ENCODE results near the gene SPOP. TPM values are rescaled to one million over a fixed set of nuclear protein-coding genes. Genes with fewer than 3 reads are reported as not detected.

The SPOP gene
- total RNA-seq, 4 donors from 2014 or later = 33.7 to 73.5 (median 50.4) TPM

DNA sequence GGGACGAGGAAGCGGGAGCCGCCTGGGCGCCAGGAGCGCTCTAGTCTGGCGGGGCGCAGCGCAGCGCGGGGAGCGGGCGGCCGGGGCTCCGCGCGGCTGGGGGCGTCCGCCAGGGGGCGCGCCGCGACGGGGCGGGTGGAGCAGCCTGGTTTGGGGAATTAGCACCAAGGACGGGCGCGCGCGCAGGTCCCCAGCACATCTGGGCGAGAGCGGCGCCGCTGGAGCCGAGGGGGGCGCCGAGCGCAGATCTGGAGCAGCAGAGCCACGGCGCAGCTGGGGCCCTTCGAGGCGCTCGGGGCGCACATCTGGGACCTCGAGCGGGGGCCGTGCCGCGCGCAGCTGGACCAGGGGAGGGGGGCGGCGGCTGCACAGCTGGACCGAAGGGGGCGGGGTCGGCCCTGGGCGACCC is 102.2 kb downstream of the SPOP start, which contains the start of gene NXPH3:
Gene NXPH3 (plus strand): TSS at position 193 of the 409 bp plus-strand sequence. CDS start 349 bp downstream, outside the sequence.
- DNase-seq (ENCODE audit: low spot score) (no peak), ATAC-seq (ENCODE audit: low FRiP score) (peak; percentile 52)
- TF ChIP-seq, protein P1, sequence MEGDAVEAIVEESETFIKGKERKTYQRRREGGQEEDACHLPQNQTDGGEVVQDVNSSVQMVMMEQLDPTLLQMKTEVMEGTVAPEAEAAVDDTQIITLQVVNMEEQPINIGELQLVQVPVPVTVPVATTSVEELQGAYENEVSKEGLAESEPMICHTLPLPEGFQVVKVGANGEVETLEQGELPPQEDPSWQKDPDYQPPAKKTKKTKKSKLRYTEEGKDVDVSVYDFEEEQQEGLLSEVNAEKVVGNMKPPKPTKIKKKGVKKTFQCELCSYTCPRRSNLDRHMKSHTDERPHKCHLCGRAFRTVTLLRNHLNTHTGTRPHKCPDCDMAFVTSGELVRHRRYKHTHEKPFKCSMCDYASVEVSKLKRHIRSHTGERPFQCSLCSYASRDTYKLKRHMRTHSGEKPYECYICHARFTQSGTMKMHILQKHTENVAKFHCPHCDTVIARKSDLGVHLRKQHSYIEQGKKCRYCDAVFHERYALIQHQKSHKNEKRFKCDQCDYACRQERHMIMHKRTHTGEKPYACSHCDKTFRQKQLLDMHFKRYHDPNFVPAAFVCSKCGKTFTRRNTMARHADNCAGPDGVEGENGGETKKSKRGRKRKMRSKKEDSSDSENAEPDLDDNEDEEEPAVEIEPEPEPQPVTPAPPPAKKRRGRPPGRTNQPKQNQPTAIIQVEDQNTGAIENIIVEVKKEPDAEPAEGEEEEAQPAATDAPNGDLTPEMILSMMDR (IDR thresholded peaks at IDR 0.05) = peak in 2 of 3 donors; percentile 72 to 74

DNA sequence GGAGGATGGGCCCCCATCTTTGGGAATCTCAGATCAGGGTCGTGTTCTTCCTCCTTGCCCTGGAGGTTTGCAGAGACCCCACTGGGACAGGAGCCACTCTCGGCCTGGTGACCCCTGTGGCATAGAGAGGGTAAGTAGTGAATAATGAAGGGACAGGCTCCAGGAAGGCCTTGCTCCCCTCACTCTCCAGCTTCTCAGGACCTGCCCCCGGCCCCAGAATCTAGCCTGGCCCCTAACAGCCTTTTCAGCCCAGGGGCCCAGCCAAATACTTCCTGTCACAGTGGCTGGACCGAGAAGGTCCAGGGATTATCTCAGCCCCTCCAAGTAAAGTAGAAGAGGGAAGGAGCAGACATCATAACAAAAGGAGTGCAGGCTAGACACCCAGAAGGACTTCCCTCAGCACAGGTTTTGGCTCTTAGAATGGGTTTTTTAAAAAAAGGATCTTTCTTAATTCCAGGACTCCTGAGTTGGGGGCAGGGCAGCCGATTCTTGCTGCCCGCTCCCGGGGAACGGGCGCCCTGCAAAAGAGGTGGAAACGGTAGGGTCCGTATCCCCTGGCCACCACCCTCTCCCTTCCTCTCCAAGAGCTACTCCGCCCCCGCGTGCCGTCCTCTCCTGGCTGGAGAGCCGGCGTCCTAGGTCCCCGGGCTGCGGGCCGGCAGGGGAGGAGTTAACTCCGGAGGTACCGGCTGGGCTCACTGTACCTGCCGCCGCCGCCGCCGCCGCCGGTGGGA is 102.8 kb downstream of the SPOP start:
- DNase-seq (ENCODE audit: low spot score) = no peak
- TF ChIP-seq, protein P1 (IDR thresholded peaks at IDR 0.05) = no peak
- no peak for ATAC-seq (ENCODE audit: low FRiP score)

DNA sequence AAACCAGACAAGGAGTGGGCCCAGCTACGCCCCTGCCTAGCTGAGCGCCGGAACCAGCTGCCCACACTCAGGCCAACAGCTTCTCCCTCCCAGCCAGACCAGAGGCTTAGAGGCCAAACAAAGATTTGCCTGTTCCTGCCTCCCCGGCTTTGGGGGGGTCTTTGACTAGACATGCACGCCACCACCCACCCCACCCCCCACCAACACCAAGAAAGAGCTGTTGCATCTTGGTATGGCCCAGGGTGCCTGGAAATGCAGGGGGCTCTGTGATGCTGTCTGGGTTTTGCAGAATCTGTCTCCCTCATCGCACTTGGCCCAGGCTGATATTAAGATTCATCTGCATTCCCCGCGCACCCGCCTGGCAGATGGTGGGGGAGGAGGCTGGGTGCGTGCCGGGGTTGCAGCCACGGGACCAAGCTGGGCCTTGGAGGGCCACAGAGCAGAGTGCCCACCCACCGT is 103.5 kb downstream of the SPOP start:
- no peak for ATAC-seq (ENCODE audit: low FRiP score)
- TF ChIP-seq, protein P1 (IDR thresholded peaks at IDR 0.05) = no peak
- no peak for DNase-seq (ENCODE audit: low spot score)

DNA sequence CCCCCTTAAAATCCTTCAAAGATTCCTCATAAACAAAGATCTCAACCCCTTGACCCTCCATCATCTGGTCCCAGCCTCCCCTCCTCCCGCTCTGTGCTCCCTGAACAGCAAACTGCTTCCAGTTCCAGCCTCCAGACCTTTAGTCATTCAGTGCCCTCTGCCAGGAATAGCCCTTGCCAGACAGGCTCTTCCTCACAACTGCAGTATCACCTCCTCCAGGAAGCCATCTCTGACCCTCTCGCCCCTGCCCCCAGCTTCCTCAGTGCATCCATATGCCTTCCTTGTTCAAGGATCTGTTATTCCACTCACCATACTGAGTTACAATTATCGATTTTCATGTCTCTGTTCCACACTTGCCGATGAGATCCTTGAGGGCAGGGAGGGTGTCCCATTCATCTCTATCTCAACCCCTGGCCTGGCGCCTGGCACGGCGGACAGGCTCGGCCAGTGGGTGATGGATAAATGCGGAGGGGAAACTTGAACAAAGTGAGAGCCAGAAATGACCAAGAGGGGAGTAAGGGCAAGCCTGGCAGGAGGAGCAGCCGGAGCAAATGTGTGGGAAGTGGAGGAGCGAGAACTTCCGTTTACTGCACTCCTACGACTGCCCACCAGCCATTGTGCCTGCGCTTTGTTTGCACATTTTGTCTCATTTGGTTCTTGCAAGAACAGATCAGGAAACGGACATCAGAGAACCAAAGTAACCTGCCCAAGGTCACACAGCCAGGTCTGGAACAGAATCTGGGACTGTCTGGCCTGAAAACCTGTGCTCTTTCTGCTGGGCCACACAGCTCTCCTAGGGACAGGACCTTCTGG is 104.2 kb downstream of the SPOP start:
- TF ChIP-seq, protein P1 (IDR thresholded peaks at IDR 0.05) = no peak
- ATAC-seq (ENCODE audit: low FRiP score) (peak; percentile 9), DNase-seq (ENCODE audit: low spot score) (no peak)

DNA sequence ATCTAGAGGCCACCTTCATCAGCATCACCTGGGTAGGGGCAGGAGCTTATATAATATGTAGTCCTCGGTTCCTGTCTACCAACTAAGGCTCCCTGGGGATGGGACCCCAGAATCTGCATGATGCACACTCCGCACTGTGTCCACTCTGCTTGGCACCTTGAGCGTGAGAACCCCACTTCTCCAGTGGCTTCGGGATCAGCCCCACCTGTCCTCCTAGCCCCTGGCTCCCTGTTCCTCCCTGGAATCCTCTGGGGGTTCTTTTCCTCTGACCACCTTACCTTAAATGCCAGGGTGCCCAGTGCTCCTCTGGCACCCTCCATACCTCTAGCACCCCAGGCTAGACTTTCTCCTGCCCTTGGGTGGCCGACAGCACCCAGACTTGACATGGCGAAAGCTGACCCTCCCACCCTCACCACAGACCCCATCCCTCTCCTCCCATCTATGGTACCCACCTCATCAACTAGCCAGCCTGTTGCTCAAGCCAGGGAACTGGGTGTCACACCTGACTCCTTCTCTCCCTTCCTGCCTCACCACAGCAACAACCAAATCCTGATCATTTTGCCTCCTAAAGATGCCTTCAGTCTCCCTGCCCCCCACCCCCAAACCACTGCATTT is 105.0 kb downstream of the SPOP start:
- TF ChIP-seq, protein P1 (IDR thresholded peaks at IDR 0.05) = no peak
- ATAC-seq (ENCODE audit: low FRiP score) (no peak), DNase-seq (ENCODE audit: low spot score) (no peak)

DNA sequence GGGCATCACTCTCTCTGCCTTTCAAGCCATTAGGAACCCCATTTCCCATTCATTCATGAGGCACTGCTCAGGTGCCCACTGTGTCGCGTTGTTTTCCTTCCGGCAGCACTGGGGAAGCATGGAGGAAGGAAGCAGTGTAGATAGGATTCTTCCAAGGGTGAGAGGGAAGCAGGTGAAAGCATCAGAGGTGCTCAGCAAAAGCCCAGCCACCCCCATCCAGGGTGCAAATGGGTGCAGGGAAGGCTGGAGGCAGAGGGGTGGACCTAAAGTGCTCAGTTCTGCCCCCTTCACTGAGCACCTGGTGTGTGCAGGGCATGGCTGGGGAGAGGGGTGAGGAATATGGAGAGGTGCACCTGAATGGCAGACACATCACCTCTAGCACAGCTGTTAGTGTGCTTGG is 105.7 kb downstream of the SPOP start:
- no peak for ATAC-seq (ENCODE audit: low FRiP score)
- TF ChIP-seq, protein P1 (IDR thresholded peaks at IDR 0.05) = no peak
- no peak for DNase-seq (ENCODE audit: low spot score)

Measured in omental fat pad (tissue), 4 donors.